G401.6 (cell line): ENCODE measurements around the gene EDDM13.
A peak's percentile ranks its signal among the peaks of the same experiment; 100 is the strongest.
"Not testable (repeated sequence)": the region's sequence is repeated elsewhere in the genome, so short reads cannot be mapped to it uniquely, and the experiment has no call there.

Experiments
- FAIRE-seq: peaks from 2 replicates; lab custom pipeline; 2012; peaks lifted over from hg19 to GRCh38; lab: Jason Lieb, UNC

EDDM13 gene

GRCh38 chr19:56272161-56272798 lies at the start of gene EDDM13:
Gene EDDM13 (plus strand): TSS chr19:56272748. CDS start chr19:56272835, 87 bp downstream.
- no peak for FAIRE-seq

DNA sequence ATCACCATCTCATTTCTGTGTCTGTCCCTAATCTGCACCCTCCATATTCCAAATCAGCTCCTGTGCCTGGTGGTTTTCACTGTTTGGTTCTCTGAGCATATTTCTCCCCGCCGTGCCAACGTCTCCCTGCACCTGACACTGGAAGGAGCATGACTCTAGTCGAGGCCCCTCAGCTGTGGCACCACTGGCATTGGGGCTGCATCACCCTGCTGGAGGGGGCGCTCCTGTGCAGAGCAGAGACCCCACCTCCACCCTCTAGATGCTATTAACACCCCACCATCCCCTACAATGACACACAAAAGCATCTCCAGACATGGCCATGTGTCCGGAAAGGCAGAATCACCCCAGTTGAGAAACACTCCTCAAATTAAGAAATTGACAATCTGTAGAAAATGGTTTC lies 49.6 kb upstream of the EDDM13 start:
- FAIRE-seq = no peak

- no peak for FAIRE-seq
Observed at GRCh38 chr19:56223481-56223880, 49.1 kb upstream of the EDDM13 start.

DNA sequence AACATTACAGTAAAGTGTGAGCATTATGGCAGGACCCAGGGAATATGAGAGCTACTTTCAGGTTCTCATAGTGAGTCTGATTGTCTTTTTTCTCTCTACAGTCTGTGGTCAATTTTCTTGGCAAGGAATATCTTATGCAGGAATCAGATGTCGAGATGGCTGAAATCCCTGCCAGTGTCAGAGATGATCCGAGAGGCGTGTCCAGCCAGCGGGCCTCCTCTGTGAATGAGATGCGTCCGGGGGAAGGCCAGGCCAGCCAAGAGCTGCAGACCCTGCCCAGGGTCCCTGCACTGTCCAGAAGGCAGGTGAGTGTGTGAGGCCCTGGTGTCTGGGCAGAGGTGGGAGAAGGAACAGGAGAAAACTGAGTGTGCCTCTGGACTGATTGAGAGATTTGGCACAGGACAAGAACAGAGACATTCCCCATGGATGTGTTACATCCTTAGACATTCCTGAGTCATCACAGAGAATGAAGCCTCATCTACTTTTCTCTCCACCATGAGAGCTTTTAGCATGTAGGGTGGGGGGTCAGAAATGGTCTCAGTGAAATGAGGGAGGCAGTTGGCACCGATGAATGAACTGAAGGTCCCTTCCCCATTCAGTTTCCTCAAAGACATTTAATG lies 27.3 kb upstream of the EDDM13 start:
- no peak for FAIRE-seq

DNA sequence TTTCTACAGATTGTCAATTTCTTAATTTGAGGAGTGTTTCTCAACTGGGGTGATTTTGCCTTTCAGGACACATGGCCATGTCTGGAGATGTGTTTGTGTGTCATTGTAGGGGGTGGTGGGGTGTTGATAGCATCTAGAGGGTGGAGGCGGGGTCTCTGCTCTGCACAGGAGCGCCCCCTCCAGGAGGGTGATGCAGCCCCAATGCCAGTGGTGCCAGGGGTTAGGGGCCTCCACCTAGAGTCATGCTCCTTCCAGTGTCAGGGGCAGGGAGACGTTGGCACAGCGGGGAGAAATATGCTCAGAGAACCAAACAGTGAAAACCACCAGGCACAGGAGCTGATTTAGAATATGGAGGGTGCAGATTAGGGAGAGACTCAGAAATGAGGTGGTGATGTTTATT lies 26.8 kb upstream of the EDDM13 start:
- FAIRE-seq = not testable (repeated sequence)

DNA sequence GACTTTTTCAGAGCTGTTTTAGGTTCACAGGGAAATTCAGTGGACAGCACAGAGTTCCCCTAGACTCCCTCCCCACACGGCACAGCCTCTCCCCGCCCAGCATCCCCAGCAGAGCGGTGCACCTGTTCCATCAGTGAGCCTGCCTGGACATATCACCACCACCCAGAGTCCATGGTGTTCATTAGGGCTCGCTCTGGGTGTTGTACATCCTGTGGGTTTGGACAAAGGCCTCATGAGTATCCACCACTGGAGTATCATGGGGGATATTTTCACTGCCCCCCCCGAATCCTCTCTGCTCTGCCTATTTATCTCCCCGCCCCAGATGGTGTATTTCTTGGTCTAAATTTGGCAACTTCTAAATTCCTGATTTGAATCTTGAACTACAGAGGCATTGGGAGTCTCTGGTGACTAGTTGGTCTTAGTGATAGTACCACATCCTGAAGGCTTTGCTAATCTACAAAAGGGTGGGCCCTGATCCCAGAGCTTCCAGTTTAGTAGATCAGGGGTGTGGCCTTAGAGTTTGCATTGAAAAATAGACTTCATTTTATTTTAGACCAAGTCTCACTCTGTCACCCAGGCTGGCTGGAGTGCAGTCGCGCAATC lies 23.7 kb upstream of the EDDM13 start:
- FAIRE-seq = not testable (repeated sequence)

DNA sequence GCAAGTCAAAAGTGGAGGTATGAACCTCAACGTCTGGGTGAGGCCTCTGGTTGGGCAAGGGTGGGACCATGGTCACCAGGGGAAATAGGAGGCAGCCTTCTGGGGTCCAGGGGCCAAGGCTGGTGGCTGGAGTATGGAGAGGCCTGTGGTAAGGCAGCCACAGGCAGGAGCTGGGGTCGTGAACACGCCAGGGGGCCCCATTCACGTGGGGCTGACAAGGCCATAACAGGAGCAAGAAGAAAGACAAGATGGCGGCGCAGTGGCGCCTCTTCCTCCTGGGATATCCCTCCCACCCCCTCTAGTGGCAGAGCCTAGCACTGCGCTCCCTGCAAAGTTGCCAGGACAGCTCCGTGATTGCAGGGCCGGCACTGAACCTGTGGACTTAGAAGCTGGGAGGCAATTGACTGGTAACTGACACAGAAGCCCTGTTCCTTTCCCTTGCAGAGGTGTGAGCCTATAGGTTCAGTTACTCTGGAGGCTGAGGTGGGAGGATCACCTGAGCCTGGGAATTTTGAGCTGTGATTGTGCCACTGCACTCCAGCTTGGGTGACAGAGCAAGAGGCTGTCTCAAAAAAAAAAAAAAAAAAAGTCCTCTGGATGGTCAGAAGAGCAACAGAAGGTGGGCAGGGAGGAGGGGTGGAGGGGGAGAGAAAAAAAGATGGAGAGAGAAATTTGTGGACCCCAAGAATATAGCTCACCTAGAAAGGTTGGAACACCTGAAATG lies 19.7 kb upstream of the EDDM13 start:
- FAIRE-seq = no peak

GRCh38 chr19:56253737-56254136 lies 18.8 kb upstream of the EDDM13 start:
- FAIRE-seq = peak; percentile 60

DNA sequence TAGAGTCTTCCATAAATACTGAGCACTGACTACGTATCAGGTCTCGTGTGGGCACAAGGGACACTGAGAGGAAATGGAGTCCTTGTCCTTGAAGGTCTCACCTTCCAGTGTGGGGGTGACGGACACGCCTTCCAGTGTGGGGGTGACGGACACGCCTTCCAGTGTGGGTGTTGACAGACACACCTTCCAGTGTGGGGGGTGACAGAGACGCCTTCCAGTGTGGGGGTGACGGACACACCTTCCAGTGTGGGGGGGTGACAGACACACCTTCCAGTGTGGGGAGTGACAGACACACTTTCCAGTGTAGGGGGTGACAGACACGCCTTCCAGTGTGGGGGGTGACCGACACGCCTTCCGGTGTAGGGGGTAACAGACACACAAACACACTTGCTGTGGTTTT lies 14.3 kb upstream of the EDDM13 start:
- no peak for FAIRE-seq

- no peak for FAIRE-seq
Observed at GRCh38 chr19:56261145-56261544, 11.4 kb upstream of the EDDM13 start.

GRCh38 chr19:56261932-56262331 lies 10.6 kb upstream of the EDDM13 start:
- FAIRE-seq = not testable (repeated sequence)

DNA sequence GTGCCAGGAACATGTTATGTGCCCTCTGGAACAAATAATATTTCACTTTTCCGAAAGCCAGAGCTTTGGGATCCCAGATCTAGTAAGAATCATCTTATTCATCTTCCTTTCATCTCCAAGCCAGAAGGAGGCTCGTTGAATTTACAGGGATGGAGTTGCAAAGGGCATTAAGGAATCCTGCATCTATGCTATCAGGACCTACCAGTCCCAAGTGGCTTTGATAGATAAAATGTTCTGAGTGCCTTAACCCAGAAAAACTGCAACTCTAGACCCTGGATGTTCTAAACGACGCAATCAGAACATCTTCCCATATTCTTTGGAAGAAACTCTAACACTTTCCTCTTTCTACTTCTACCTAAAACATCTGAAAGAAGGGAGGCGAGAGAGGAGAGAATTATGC lies 9.2 kb upstream of the EDDM13 start:
- no peak for FAIRE-seq

- FAIRE-seq = no peak
Observed at GRCh38 chr19:56266051-56266450, 6.5 kb upstream of the EDDM13 start.

DNA sequence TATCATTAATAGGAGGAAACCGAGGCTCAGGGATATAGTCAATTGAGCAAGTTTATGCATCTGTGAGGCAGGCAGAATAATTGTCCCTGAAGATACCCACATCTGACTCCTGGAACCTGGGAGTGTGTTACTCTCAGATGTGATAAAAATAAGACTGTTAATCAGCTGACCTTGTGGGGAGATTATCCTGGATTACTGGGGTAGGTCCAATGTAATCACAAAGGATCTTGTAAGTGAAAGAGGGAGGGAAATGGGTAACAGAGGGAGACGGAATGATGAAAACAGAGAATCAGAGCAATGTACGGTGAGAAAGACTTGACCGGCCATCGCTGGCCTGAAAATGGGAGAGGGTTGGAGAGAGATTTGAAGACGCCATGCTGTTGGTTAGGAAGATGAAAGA lies 3.2 kb upstream of the EDDM13 start:
- FAIRE-seq = no peak

DNA sequence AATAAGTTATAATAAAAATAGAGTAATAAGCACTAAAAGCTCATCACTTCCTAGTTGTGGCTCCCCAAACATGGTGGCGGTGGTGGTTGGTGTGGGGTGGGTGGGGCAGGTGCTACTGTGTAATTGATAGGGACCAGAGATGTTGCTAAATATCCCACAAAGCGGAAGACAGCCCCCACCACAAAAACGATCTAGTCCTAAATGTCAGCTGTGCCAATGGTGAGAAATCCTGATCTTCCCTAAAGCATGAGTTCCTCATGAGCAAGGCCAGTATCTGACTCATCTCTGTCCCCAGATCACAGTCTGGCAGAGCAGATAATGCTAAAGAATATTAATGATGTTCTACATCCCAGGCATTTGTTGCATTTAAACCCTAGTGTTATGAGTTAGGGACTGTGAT lies 1.9 kb upstream of the EDDM13 start:
- FAIRE-seq = no peak

DNA sequence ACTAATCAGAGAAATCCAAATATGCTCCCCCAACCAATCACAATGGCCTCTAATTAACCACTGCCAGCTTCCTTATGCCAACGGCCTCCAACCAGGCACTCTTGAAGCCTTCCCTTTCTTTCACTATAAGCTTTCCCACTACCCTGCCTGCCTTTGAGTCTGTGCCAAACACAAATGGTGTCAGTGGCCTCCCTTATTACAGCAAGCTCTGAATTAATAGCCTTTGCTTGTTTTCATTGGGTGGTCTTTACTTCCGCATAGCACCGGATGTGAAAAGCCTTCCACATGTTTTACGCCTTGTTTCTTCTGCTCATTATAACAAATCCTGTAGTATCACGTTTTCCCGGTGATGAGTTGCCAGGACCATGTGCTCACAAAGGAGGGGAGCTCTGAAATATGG lies 1.4 kb upstream of the EDDM13 start:
- no peak for FAIRE-seq

DNA sequence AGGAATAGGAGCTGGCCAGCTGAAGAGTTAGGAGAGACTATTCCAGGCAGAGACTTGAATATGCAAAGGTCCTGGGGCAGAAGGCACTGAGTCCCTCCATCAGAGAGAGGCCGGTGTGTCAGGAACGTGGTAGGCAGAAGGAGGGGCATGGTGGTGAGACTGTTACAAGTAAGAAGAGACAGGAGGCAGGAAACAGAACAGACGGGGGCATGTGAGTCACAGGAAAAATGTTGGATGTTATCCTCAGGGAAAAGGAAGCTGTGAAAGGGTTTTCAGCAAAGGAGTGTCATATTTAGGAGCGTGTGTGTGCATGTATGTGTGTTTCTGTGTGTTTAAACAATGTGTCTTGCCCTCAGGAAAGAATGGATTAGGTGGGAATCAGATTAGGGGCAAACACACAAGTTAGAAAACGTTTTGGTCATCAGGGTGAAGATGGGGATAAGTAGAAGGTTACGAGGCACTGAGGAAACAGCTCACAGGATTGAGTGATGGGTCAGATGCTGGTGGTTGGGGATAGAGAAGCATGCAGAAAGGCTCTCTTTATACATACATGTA lies 1.1 kb downstream of the EDDM13 start:
- FAIRE-seq = no peak

GRCh38 chr19:56282809-56283208 lies 10.3 kb downstream of the EDDM13 start:
- no peak for FAIRE-seq

- no peak for FAIRE-seq
Observed at GRCh38 chr19:56284746-56285145, 12.2 kb downstream of the EDDM13 start.

GRCh38 chr19:56290104-56290503 lies 17.6 kb downstream of the EDDM13 start:
- no peak for FAIRE-seq

- FAIRE-seq = no peak
Observed at GRCh38 chr19:56291867-56292266, 19.3 kb downstream of the EDDM13 start.

GRCh38 chr19:56294549-56294948 lies 22.0 kb downstream of the EDDM13 start:
- no peak for FAIRE-seq
